Esophagus muscularis mucosa (tissue), 2 donors: ENCODE measurements around the gene TIMM17B.

ENCODE experiments used
- EP300 ChIP-seq: sonication (generic); formaldehyde crosslinking; IDR thresholded peaks from one replicate; pipeline ENCODE4 v1.6.1; 2017; ENCODE audit warnings: antibody characterized with exemption
- POLR2A ChIP-seq: fragments of 450-650 bp; IDR thresholded peaks from one replicate; pipeline ENCODE4 v1.6.1; 2017; ENCODE audit warnings: antibody characterized with exemption, moderate library complexity, mild to moderate bottlenecking, low read depth

- TF ChIP-seq EP300 (no peak), POLR2A (no peak)
Measured at GRCh38 chrX:48937054-48937907, 39.7 kb upstream of the TIMM17B start.
